Bone marrow (tissue), 2 donors: ENCODE results near the gene EXOC1.
"Not testable (repeated sequence)": the region's sequence is repeated elsewhere in the genome, so short reads cannot be mapped to it uniquely, and the experiment has no call there.

Source experiments
- DNase-seq, 2 donors: peaks; one replicate each; lab custom pipeline; 2025; lab: John Stamatoyannopoulos, UW

Gene EXOC1

GRCh38 chr4:55906323-55906722 lies 52.9 kb downstream of the EXOC1 start:
- no peak for DNase-seq

- no peak for DNase-seq
Observed at GRCh38 chr4:55906989-55907388, 53.5 kb downstream of the EXOC1 start.

GRCh38 chr4:55907469-55907868 lies 54.0 kb downstream of the EXOC1 start:
- no peak for DNase-seq

- no peak for DNase-seq
Observed at GRCh38 chr4:55910140-55910539, 56.7 kb downstream of the EXOC1 start.

- DNase-seq, result no peak
Observed at GRCh38 chr4:55912249-55912648, 58.8 kb downstream of the EXOC1 start.

- DNase-seq, result no peak
Observed at GRCh38 chr4:55920571-55920970, 67.1 kb downstream of the EXOC1 start.

- DNase-seq, result no peak
Observed at GRCh38 chr4:55921093-55921492, 67.6 kb downstream of the EXOC1 start.

- no peak for DNase-seq
Observed at GRCh38 chr4:55925241-55925640, 71.8 kb downstream of the EXOC1 start.

GRCh38 chr4:55926610-55927009 lies 73.2 kb downstream of the EXOC1 start:
- DNase-seq, result no peak

GRCh38 chr4:55927803-55928437 lies 74.5 kb downstream of the EXOC1 start:
- DNase-seq, result no peak

GRCh38 chr4:55928846-55929245 lies 75.4 kb downstream of the EXOC1 start:
- DNase-seq, result no peak

- peak in 1 of 2 donors; percentile 31 for DNase-seq
Observed at GRCh38 chr4:55931043-55931442, 77.6 kb downstream of the EXOC1 start.

GRCh38 chr4:55931833-55932232 lies 78.4 kb downstream of the EXOC1 start:
- no peak for DNase-seq

GRCh38 chr4:55932511-55932910 lies 79.1 kb downstream of the EXOC1 start:
- no peak for DNase-seq

GRCh38 chr4:55933611-55934010 lies 80.2 kb downstream of the EXOC1 start:
- DNase-seq, result no peak

- DNase-seq, result not testable (repeated sequence)
Observed at GRCh38 chr4:55935907-55936306, 82.5 kb downstream of the EXOC1 start.

- peak in 1 of 2 donors; percentile 83 for DNase-seq
Observed at GRCh38 chr4:55938481-55938880, 85.0 kb downstream of the EXOC1 start.

GRCh38 chr4:55939421-55939820 lies 86.0 kb downstream of the EXOC1 start:
- no peak for DNase-seq

- DNase-seq, result no peak
Observed at GRCh38 chr4:55941881-55942396, 88.5 kb downstream of the EXOC1 start.

GRCh38 chr4:55947254-55947882 lies 93.9 kb downstream of the EXOC1 start:
- peak; percentile 17 to 62 for DNase-seq

GRCh38 chr4:55947912-55948725 lies 94.7 kb downstream of the EXOC1 start:
- DNase-seq, result peak in 1 of 2 donors; percentile 66

GRCh38 chr4:55948726-55949481 lies 95.5 kb downstream of the EXOC1 start, which contains the start of gene CEP135:
CEP135 (plus strand) TSS chr4:55948945; CDS start chr4:55952131, 3,186 bp downstream.
- DNase-seq, result peak; percentile 79 to 90
